Measurements from ENCODE around the gene RNF166. TPM values are rescaled to one million over a fixed set of nuclear protein-coding genes. Genes with fewer than 3 reads are reported as not detected.

The RNF166 gene
- total and polyA plus RNA-seq, 2 of the 13 experiments (the other 11 are each of a cell fraction or from before 2014, with no cell fraction given) = 21.4 to 23.0 TPM

DNA sequence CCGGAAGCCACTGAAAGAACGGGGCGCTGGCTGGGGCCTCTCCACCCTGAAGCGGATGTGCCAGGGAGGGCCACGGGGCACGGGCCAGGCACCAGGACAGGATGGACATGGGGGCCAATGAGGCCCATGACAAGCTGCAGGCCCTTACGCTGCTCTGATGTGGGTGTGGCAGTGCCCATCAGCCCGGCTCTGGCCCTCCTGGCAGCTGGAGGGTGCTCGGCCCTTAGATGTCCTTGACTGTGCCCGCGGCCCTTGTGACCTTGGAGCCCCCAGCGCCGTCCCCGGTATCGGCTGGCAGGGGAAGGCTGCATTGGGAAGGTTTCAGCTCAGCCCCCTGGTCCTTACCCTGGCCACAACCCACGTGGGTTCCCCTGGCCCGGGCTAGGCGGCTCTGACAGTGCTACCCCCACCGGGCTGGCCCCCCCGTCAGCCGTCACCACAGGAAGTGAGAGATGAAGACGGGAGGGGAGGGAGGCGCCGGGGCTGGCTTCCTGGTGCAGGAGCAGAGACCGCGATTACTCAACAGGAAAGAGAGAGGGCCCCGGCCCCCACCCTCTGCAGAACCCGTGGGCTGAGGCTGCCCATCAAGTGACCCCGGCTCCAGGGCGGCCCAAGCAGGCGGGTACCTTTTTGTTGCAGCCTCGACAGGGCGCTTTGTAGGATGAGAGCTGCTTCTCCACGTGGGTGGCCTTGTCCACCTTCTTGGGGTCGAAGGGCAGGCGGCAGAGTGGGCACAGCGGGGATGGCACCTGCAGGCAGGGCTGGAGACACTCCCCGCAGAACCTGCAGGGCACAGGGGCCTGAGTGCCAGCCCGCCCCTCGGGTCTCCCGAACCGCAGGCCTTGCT, 5.3 kb downstream of the RNF166 start (continued):
- no peak for TF ChIP-seq ZNF615 (CRISPR knock-in tag; IDR thresholded peaks at IDR 0.05; ENCODE audit: borderline replicate concordance)
- TF ChIP-seq RARG (CRISPR knock-in tag; IDR thresholded peaks at IDR 0.05; ENCODE audit: low read depth) = no peak
- TF ChIP-seq ZNF496 (CRISPR knock-in tag; IDR thresholded peaks at IDR 0.05; ENCODE audit: insufficient replicate concordance) = no peak
- no peak for TF ChIP-seq ATM (IDR thresholded peaks at IDR 0.05; ENCODE audit: borderline replicate concordance)
- no peak for TF ChIP-seq NONO (IDR thresholded peaks at IDR 0.05)
- TF ChIP-seq NONO (CRISPR knock-in tag; conservative IDR thresholded peaks at IDR 0.05) = peak; percentile 89; the same call in 1 of the 2 replicates
- TF ChIP-seq ZNF841 (CRISPR knock-in tag; IDR thresholded peaks at IDR 0.05; ENCODE audit: borderline replicate concordance) = no peak
- no peak for TF ChIP-seq ZNF878 (CRISPR knock-in tag; IDR thresholded peaks at IDR 0.05)
- TF ChIP-seq FOXA3 (CRISPR knock-in tag; IDR thresholded peaks at IDR 0.05) = 0 out of 2 replicates have a peak, but pooled peaks have one; percentile 56
- peak; percentile 58; the same call in 1 of the 2 replicates for TF ChIP-seq ZNF788 (CRISPR knock-in tag; IDR thresholded peaks at IDR 0.05; ENCODE audit: borderline replicate concordance)
- no peak for TF ChIP-seq ZNF564 (CRISPR knock-in tag; IDR thresholded peaks at IDR 0.05)
- no peak for TF ChIP-seq BRD4 (CRISPR knock-in tag; IDR thresholded peaks at IDR 0.05)
- TF ChIP-seq, protein P1, sequence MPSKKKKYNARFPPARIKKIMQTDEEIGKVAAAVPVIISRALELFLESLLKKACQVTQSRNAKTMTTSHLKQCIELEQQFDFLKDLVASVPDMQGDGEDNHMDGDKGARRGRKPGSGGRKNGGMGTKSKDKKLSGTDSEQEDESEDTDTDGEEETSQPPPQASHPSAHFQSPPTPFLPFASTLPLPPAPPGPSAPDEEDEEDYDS (CRISPR knock-in tag; IDR thresholded peaks at IDR 0.05) = peak; percentile 48; the same call in 1 of the 2 replicates
- TF ChIP-seq SAP130 (CRISPR knock-in tag; IDR thresholded peaks at IDR 0.05; ENCODE audit: low read depth) = peak; percentile 100
- TF ChIP-seq ZMYM3 (CRISPR knock-in tag; IDR thresholded peaks at IDR 0.05) = peak; percentile 39; the same call in 1 of the 2 replicates
- TF ChIP-seq PHF21A (CRISPR knock-in tag; IDR thresholded peaks at IDR 0.05) = peak; percentile 98
- no peak for TF ChIP-seq ZEB1 (IDR thresholded peaks at IDR 0.05; ENCODE audit: insufficient replicate concordance, low read depth)
- TF ChIP-seq KLF11 (CRISPR knock-in tag; IDR thresholded peaks at IDR 0.05) = no peak
- TF ChIP-seq ZNF850 (CRISPR knock-in tag; conservative IDR thresholded peaks at IDR 0.05) = peak; percentile 84
- peak; percentile 34 to 50; a peak in 2 of 4 replicates for TF ChIP-seq EP300 (IDR thresholded peaks at IDR 0.05; ENCODE audit: low read depth in 2 of 2, low read length in 2 of 2)
- TF ChIP-seq EP300 (CRISPR knock-in tag; IDR thresholded peaks at IDR 0.05; ENCODE audit: borderline replicate concordance) = peak; percentile 9; the same call in 1 of the 2 replicates
- peak; percentile 34; the same call in 1 of the 2 replicates for TF ChIP-seq FOXC1 (CRISPR knock-in tag; IDR thresholded peaks at IDR 0.05; ENCODE audit: borderline replicate concordance)
- peak; percentile 94 for TF ChIP-seq MEIS2 (CRISPR knock-in tag; IDR thresholded peaks at IDR 0.05)
- no peak for TF ChIP-seq ZNF253 (CRISPR knock-in tag; IDR thresholded peaks at IDR 0.05; ENCODE audit: borderline replicate concordance)
- no peak for TF ChIP-seq MAFK (conservative IDR thresholded peaks at IDR 0.05 in 1 of 2, IDR thresholded peaks at IDR 0.05 in 1 of 2; ENCODE audit: low read length in 2 of 2)
- TF ChIP-seq NFE2L1 (CRISPR knock-in tag; IDR thresholded peaks at IDR 0.05; ENCODE audit: borderline replicate concordance) = no peak
- TF ChIP-seq, protein P2, sequence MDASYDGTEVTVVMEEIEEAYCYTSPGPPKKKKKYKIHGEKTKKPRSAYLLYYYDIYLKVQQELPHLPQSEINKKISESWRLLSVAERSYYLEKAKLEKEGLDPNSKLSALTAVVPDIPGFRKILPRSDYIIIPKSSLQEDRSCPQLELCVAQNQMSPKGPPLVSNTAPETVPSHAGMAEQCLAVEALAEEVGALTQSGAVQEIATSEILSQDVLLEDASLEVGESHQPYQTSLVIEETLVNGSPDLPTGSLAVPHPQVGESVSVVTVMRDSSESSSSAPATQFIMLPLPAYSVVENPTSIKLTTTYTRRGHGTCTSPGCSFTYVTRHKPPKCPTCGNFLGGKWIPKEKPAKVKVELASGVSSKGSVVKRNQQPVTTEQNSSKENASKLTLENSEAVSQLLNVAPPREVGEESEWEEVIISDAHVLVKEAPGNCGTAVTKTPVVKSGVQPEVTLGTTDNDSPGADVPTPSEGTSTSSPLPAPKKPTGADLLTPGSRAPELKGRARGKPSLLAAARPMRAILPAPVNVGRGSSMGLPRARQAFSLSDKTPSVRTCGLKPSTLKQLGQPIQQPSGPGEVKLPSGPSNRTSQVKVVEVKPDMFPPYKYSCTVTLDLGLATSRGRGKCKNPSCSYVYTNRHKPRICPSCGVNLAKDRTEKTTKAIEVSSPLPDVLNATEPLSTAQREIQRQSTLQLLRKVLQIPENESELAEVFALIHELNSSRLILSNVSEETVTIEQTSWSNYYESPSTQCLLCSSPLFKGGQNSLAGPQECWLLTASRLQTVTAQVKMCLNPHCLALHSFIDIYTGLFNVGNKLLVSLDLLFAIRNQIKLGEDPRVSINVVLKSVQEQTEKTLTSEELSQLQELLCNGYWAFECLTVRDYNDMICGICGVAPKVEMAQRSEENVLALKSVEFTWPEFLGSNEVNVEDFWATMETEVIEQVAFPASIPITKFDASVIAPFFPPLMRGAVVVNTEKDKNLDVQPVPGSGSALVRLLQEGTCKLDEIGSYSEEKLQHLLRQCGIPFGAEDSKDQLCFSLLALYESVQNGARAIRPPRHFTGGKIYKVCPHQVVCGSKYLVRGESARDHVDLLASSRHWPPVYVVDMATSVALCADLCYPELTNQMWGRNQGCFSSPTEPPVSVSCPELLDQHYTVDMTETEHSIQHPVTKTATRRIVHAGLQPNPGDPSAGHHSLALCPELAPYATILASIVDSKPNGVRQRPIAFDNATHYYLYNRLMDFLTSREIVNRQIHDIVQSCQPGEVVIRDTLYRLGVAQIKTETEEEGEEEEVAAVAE (CRISPR knock-in tag; IDR thresholded peaks at IDR 0.05; ENCODE audit: borderline replicate concordance) = peak; percentile 75; the same call in 1 of the 2 replicates
